K562 (cell line): ENCODE results near the gene TJAP1.

Experiments
- CTCF ChIP-seq, 3 experiments: IDR thresholded peaks in 2 of 3; conservative IDR thresholded peaks in 1 of 3; 2 replicates each; pipeline ENCODE4 v1.5.1; 2011 to 2012; ENCODE audit warnings: low read length in 3 of 3, mild to moderate bottlenecking in 3 of 3, control low read depth in 2 of 3, improper control_type of control experiment in 1 of 3, inconsistent platforms in 1 of 3, low read depth in 1 of 3, mixed read lengths in 1 of 3, moderate library complexity in 1 of 3; ENCODE audit not compliant: insufficient read depth in 2 of 3
- SMC3 ChIP-seq: conservative IDR thresholded peaks from 2 replicates; pipeline ENCODE4 v1.6.1; 2011; ENCODE audit warnings: low read depth, low read length, improper control_type of control experiment; ENCODE audit not compliant: insufficient read depth
- SREBF1 ChIP-seq: fragments of 150-350 bp; IDR thresholded peaks from 2 replicates; pipeline ENCODE4 v1.6.1; 2014; ENCODE audit warnings: antibody characterized with exemption, low read depth, low read length, borderline replicate concordance

- TF ChIP-seq SMC3, result no peak
- TF ChIP-seq CTCF (IDR thresholded peaks at IDR 0.05 in 2 of 3, conservative IDR thresholded peaks at IDR 0.05 in 1 of 3; ENCODE audit: insufficient read depth in 2 of 3, low read depth in 1 of 3, low read length in 3 of 3), result no peak
- no peak for TF ChIP-seq SREBF1
Observed at GRCh38 chr6:43434943-43435342, 42.4 kb upstream of the TJAP1 start.
